WI38 (cell line): ENCODE data around the gene WDR44.

Experiments used
- H3K4me3 ChIP-seq: 2 replicates; pipeline ENCODE4 v1.5.1; 2011; ENCODE audit warnings: low read depth, mild to moderate bottlenecking, control low read depth, low read length
- CTCF ChIP-seq: IDR thresholded peaks from 2 replicates; pipeline ENCODE4 v1.5.1; 2012; ENCODE audit warnings: low read depth, mild to moderate bottlenecking, control low read depth, low read length

WDR44 gene

GRCh38 chrX:118392716-118393115 lies 46.8 kb downstream of the WDR44 start:
- H3K4me3 ChIP-seq, result no peak overlapping the region
- no peak for TF ChIP-seq CTCF

DNA sequence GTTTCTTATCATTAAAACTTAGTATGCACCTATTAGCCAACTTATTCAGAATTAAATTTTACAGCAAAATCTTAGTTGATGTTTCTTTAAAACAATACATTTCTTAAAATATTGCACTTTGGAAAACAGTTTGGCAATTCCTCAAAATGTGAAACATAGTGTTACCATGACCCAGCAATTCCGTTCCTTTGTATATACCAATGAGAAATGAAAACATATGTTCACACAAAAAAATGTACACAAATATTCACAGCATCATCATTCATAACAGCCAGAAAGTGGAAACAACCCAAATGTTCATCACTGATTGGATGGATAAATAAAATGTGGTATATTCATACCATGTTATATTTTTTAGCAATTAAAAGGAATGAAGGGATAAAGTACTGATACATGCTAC lies 50.2 kb downstream of the WDR44 start:
- H3K4me3 ChIP-seq, result no peak overlapping the region
- TF ChIP-seq CTCF, result no peak

DNA sequence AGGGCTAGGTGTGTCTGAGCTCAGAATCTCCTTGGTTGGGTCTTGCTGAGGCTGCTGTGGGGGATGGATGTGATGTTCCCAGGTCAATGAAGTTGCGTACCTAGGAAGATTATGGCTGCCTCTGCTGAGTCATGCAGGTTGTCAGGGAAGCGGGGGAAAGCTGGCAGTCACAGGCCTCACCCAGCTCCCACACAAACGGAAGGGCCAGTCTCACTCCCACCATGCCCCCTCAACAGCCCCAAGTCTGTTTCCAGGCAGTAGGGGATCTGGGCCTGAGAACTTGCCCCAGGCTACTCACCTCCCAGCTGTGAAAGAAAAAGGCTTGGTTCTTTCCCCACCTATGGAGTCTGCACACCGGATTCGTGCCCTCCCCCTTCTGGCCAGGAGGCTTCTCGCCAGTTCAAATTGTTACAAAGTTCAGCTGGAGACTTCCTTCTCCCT lies 72.9 kb downstream of the WDR44 start:
- no peak for TF ChIP-seq CTCF
- no peak overlapping the region for H3K4me3 ChIP-seq

DNA sequence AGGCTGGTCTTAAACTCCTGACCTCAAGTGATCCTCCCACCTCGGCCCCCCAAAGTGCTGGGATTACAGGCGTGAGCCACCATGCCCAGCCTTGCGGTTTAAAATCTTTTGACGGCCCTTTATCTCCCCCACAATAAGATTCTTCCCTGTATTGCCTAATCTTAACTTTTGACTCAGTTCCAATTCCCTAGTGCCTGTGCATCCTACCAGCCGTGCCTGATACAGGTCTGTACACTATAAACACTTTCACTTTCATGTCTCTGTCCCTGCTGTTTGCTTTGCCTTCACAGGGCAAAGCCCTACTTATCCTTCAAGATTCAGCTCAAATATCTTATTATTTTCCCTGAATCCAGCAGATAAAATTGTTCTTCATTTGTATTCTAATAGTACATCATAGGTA lies 74.6 kb downstream of the WDR44 start:
- no peak overlapping the region for H3K4me3 ChIP-seq
- no peak for TF ChIP-seq CTCF

DNA sequence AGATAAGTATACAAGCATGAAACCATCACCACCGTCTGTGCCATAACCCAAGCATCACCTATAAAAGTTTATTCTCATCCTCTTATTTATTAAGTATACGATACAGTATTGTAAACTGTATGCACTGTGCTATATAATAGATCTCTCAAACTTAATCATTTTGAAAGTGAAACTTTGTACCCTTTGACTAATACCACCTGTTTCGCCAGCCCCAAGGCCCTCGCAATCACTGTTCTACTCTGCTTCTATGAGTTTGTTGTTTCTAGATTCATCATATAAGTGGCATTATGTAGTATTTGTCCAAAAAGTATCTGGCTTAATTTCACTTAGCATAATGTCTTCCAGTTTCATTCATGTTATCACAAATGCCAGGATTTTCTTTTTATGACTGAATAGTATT lies 77.7 kb downstream of the WDR44 start:
- H3K4me3 ChIP-seq, result no peak overlapping the region
- TF ChIP-seq CTCF, result no peak

DNA sequence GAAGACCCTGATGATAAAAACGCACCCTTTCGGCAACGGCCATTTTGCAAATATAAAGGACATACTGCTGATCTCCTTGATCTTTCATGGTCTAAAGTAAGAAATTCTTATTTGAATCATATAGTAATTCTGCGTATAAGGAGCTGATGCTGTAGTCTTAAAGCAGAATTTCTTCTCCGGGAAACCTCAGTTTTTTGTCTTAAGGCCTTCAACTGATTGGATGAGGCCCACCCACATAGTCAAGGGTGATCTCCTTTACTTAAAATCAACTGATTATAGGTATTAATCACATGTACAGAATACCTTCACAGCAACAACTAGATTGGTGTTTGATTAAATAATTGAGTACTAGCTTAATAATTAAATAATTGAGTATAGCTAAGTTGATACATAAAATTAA lies 86.9 kb downstream of the WDR44 start:
- no peak for TF ChIP-seq CTCF
- H3K4me3 ChIP-seq, result no peak overlapping the region

GRCh38 chrX:118437283-118437682 lies 91.4 kb downstream of the WDR44 start:
- H3K4me3 ChIP-seq, result no peak overlapping the region
- no peak for TF ChIP-seq CTCF
